BLaER1 treated with 17β-estradiol and CSF1 and Interleukin-3, amounts not matched to agents 10 nM and 100 nM (cell line): ENCODE measurements around the gene EIF2AK2.

Source experiments
- H3K27ac ChIP-seq, 11 experiments: shearing (Covaris generic); formaldehyde crosslinking; 2 replicates each; pipeline ENCODE4 v1.8.1; 2022
- H3K27me3 ChIP-seq, 11 experiments: shearing (Covaris generic); formaldehyde crosslinking; 2 replicates each; pipeline ENCODE4 v1.8.1; 2022
- H3K36me3 ChIP-seq, 11 experiments: shearing (Covaris generic); formaldehyde crosslinking; 2 replicates each; pipeline ENCODE4 v1.8.1; 2022
- H3K4me1 ChIP-seq, 10 experiments: shearing (Covaris generic); formaldehyde crosslinking; 2 replicates each; pipeline ENCODE4 v1.8.1; 2022
- H3K4me2 ChIP-seq, 11 experiments: shearing (Covaris generic); formaldehyde crosslinking; 2 replicates each; pipeline ENCODE4 v1.8.1; 2022
- H3K4me3 ChIP-seq, 10 experiments: shearing (Covaris generic); formaldehyde crosslinking; 2 replicates each; pipeline ENCODE4 v1.8.1; 2022
- H3K9ac ChIP-seq, 11 experiments: shearing (Covaris generic); formaldehyde crosslinking; 2 replicates each; pipeline ENCODE4 v1.8.1; 2022
- H3K9me3 ChIP-seq, 11 experiments: shearing (Covaris generic); formaldehyde crosslinking; replicated peaks in 1 of 11; 2 replicates each; pipeline ENCODE4 v1.8.1; 2022
- H4K20me1 ChIP-seq, 11 experiments: shearing (Covaris generic); formaldehyde crosslinking; 2 replicates each; pipeline ENCODE4 v1.8.1; 2022
- Cebpa-rat ChIP-seq, 11 experiments: shearing (Covaris generic); IDR thresholded peaks; 2 replicates each; pipeline ENCODE4 v1.8.1; 2022

Gene EIF2AK2

GRCh38 chr2:37102588-37102987 is 54.2 kb downstream of the EIF2AK2 start:
- Histone ChIP-seq H3K9ac (no peak overlapping the region), H3K27ac (no peak overlapping the region), H3K9me3 (no peaks in the 10 kb centered on the region), H4K20me1 (no peaks in the 10 kb centered on the region), H3K36me3 (peaks cover 62 to 99% (median 84%) of the 10 kb centered on the region in 11 experiments), H3K27me3 (no peaks in the 10 kb centered on the region), H3K4me3 (no peak overlapping the region), H3K4me1 (no peaks in the 10 kb centered on the region), H3K4me2 (no peak overlapping the region)
- TF ChIP-seq Cebpa-rat (IDR thresholded peaks at IDR 0.05): no peak

- no peak overlapping the region for H3K9ac ChIP-seq
- H3K4me3 ChIP-seq: no peak overlapping the region
- H3K9me3 ChIP-seq: no peaks in the 10 kb centered on the region
- H3K36me3 ChIP-seq: peaks cover 61 to 99% (median 83%) of the 10 kb centered on the region in 11 experiments
- no peak for TF ChIP-seq Cebpa-rat (IDR thresholded peaks at IDR 0.05)
- no peak overlapping the region for H3K27ac ChIP-seq
- no peaks in the 10 kb centered on the region for H4K20me1 ChIP-seq
- peaks cover 0 to 5% (median 0%) of the 10 kb centered on the region in 10 experiments; a peak in 2 of 20 replicates for H3K4me1 ChIP-seq
- no peak overlapping the region for H3K4me2 ChIP-seq
- H3K27me3 ChIP-seq: no peaks in the 10 kb centered on the region
These were observed 56.7 kb downstream of the EIF2AK2 start for GRCh38 chr2:37100054-37100453.

DNA sequence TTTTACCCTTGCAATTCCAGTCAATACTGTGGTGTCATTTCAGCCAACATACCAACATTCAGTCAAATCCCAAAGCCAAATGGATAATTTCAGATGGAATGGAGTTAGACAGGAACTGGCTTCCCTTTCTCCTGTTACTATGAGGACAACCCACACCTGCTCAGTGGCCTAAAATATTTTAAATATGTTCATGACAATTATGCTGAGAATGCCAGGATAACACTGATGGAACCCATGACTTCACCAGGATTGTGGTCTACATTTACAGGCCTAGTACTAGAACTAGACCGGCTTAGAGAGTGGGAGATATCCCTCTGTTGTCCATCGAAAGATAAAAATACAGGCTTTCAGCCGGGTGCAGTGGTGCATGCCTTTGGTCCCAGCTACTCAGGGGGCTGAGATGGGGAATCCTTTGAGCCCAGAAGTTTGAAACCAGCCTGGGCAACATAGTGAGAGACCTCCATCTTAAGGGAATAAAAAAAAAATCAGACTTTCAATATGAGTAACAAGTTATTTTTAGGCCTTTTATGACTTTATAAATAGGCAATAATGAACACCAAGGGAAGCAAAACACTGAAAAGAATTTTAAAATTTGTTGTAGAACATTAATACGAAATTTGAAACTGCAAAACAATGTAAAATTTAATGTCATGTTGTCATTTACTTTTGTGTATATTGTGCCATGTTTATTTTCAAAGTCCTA is 58.2 kb downstream of the EIF2AK2 start:
- H3K36me3 ChIP-seq: peaks cover 72 to 99% (median 87%) of the 10 kb centered on the region in 11 experiments
- TF ChIP-seq Cebpa-rat (IDR thresholded peaks at IDR 0.05): no peak
- no peak overlapping the region for H3K4me2 ChIP-seq
- no peaks in the 10 kb centered on the region for H3K27me3 ChIP-seq
- H3K9me3 ChIP-seq: no peaks in the 10 kb centered on the region
- no peak overlapping the region for H3K27ac ChIP-seq
- peaks cover 0 to 5% (median 0%) of the 10 kb centered on the region in 10 experiments; a peak in 2 of 20 replicates for H3K4me1 ChIP-seq
- H3K4me3 ChIP-seq: no peak overlapping the region
- H3K9ac ChIP-seq: no peak overlapping the region
- no peaks in the 10 kb centered on the region for H4K20me1 ChIP-seq

GRCh38 chr2:37096568-37096967 is 60.2 kb downstream of the EIF2AK2 start:
- Histone ChIP-seq H3K4me2 (0 out of 22 replicates have a peak overlapping the region, but pooled peaks of 1 of the 11 experiments have one; percentile 10), H3K9me3 (no peaks in the 10 kb centered on the region), H3K27me3 (no peaks in the 10 kb centered on the region), H3K36me3 (peaks cover 76 to 91% (median 87%) of the 10 kb centered on the region in 11 experiments), H3K4me1 (peaks cover 0 to 11% (median 5%) of the 10 kb centered on the region in 10 experiments; a peak in 17 of 20 replicates), H3K4me3 (no peak overlapping the region), H3K9ac (no peak overlapping the region), H3K27ac (no peak overlapping the region), H4K20me1 (no peaks in the 10 kb centered on the region; a peak in 1 of 22 replicates)
- TF ChIP-seq Cebpa-rat (IDR thresholded peaks at IDR 0.05): no peak

- Histone ChIP-seq H3K27me3 (no peaks in the 10 kb centered on the region), H3K4me2 (peak overlapping the region; percentile 19 to 76 (median 49); a peak in 19 of 22 replicates), H3K4me1 (peaks cover 18 to 37% (median 30%) of the 10 kb centered on the region in 10 experiments), H3K27ac (peak overlapping the region in 2 of 11 experiments; percentile 8 to 27; a peak in 3 of 22 replicates), H4K20me1 (peaks cover 0 to 3% (median 0%) of the 10 kb centered on the region in 11 experiments; a peak in 2 of 22 replicates), H3K36me3 (peaks cover 54 to 87% (median 75%) of the 10 kb centered on the region in 11 experiments), H3K9me3 (no peaks in the 10 kb centered on the region), H3K9ac (peak overlapping the region in 4 of 11 experiments; percentile 16 to 42 (median 28); a peak in 3 of 22 replicates), H3K4me3 (no peak overlapping the region)
- TF ChIP-seq Cebpa-rat (IDR thresholded peaks at IDR 0.05): no peak
These were observed 64.9 kb downstream of the EIF2AK2 start for GRCh38 chr2:37091873-37092272.

DNA sequence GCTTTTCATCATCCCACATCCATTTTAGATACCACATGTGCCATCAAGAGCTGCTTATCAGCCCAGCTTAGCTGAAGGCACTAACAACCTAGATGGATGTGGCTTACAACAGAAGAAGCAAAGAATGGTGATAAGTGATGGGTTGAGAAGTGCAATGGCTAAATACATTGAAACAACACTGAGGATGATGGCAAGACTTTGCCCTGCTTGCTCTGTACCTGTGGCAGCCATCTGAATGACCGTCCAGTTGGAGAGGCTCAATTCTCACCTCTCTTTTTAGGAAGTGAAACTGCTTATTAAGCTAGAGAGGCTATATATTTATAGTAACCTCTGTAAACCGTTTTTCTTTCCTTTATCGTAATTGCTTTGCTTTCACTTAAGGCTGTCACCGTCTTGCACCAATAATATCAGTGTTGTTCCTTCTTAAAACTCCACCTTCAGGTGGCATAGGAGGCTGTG is 66.7 kb downstream of the EIF2AK2 start:
- Histone ChIP-seq H3K4me2 (peak overlapping the region; percentile 46 to 80 (median 62)), H3K36me3 (peaks cover 35 to 69% (median 56%) of the 10 kb centered on the region in 11 experiments), H3K9me3 (no peaks in the 10 kb centered on the region), H4K20me1 (peaks cover 0 to 3% (median 0%) of the 10 kb centered on the region in 11 experiments; a peak in 2 of 22 replicates), H3K27me3 (no peaks in the 10 kb centered on the region), H3K4me1 (peaks cover 29 to 47% (median 41%) of the 10 kb centered on the region in 10 experiments), H3K9ac (0 out of 22 replicates have a peak overlapping the region, but pooled peaks of 1 of the 11 experiments have one; percentile 15), H3K4me3 (no peak overlapping the region), H3K27ac (peak overlapping the region in 4 of 11 experiments; percentile 10 to 21 (median 12); a peak in 5 of 22 replicates)
- TF ChIP-seq Cebpa-rat (IDR thresholded peaks at IDR 0.05): no peak

DNA sequence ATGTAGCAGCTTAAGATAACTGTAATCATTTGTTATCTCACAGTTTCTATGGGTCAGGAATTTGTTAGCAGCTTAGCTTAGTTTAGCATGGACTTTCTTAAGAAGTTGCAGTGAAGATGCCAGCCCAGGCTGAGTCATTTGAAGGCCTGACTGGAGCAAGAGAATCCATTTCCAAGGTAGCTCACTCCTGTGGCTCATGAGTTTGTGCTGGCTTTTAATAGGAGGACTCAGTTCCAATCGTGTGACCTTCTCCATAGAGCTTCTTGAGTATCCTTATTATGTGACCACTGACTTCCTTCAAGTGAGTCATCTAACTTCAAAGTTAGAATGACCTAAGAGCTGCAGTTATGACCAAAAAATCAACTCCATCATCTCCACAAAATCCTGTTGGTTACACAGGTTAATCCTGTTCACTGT is 71.0 kb downstream of the EIF2AK2 start:
- peaks cover 53 to 66% (median 58%) of the 10 kb centered on the region in 10 experiments for H3K4me1 ChIP-seq

DNA sequence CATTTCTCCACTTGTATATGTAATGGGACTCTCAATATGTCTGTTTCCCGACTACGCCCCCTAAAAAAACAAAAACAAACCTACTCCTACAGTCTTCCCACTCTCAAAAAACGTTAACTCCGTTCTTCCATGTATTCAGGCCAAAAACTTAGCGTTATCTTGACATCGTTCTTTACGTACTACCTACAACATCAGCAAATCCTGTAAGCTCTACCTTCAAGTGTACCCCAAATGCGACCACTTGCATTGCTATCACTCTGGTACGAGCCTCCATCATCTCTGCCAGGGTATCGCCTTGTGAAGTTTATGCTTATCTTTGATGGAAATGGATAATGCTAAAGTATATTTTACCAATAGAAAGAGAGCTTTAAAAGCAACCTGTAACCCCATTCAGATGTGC is 72.0 kb downstream of the EIF2AK2 start:
- peak overlapping the region; percentile 38 to 79 (median 69); a peak in 19 of 22 replicates for H3K27ac ChIP-seq
- peak overlapping the region; percentile 69 to 96 (median 90) for H3K4me2 ChIP-seq
- peak overlapping the region; percentile 65 to 92 (median 85) for H3K4me3 ChIP-seq
- H3K4me1 ChIP-seq: peaks cover 54 to 66% (median 57%) of the 10 kb centered on the region in 10 experiments
- H4K20me1 ChIP-seq: peaks cover 0 to 3% (median 0%) of the 10 kb centered on the region in 11 experiments; a peak in 3 of 22 replicates
- H3K36me3 ChIP-seq: peaks cover 9 to 49% (median 31%) of the 10 kb centered on the region in 11 experiments; a peak in 19 of 22 replicates
- no peaks in the 10 kb centered on the region for H3K9me3 ChIP-seq
- TF ChIP-seq Cebpa-rat (IDR thresholded peaks at IDR 0.05): no peak
- no peaks in the 10 kb centered on the region for H3K27me3 ChIP-seq
- peak overlapping the region; percentile 73 to 86 (median 82) for H3K9ac ChIP-seq

More for the DNA sequence above, 71.0 kb downstream of the EIF2AK2 start:
- Histone ChIP-seq H3K4me2 (peak overlapping the region; percentile 69 to 96 (median 90)), H3K9me3 (no peaks in the 10 kb centered on the region), H3K27ac (no peak overlapping the region), H3K27me3 (no peaks in the 10 kb centered on the region), H3K36me3 (peaks cover 8 to 54% (median 35%) of the 10 kb centered on the region in 11 experiments; a peak in 20 of 22 replicates), H3K9ac (no peak overlapping the region), H4K20me1 (peaks cover 0 to 3% (median 0%) of the 10 kb centered on the region in 11 experiments; a peak in 2 of 22 replicates), H3K4me3 (peak overlapping the region in 5 of 10 experiments; percentile 76 to 92 (median 85); a peak in 5 of 20 replicates)
- no peak for TF ChIP-seq Cebpa-rat (IDR thresholded peaks at IDR 0.05)
